Epithelial cell of esophagus (primary cell): ENCODE data around the gene SLC22A12.

ENCODE experiments used
- DNase-seq: peaks from one replicate; pipeline ENCODE4 v3.0.0; 2010; ENCODE audit warnings: low read depth
- H3K4me3 ChIP-seq: 2 replicates; pipeline ENCODE4 v1.5.1; 2011; ENCODE audit warnings: mild to moderate bottlenecking, low read length, control low read depth
- CTCF ChIP-seq: IDR thresholded peaks from 2 replicates; pipeline ENCODE4 v1.5.1; 2011; ENCODE audit warnings: low read depth, mild to moderate bottlenecking, low read length, control low read depth, inconsistent platforms; ENCODE audit not compliant: insufficient read depth; ENCODE audit errors: missing control alignments

SLC22A12 gene

DNA sequence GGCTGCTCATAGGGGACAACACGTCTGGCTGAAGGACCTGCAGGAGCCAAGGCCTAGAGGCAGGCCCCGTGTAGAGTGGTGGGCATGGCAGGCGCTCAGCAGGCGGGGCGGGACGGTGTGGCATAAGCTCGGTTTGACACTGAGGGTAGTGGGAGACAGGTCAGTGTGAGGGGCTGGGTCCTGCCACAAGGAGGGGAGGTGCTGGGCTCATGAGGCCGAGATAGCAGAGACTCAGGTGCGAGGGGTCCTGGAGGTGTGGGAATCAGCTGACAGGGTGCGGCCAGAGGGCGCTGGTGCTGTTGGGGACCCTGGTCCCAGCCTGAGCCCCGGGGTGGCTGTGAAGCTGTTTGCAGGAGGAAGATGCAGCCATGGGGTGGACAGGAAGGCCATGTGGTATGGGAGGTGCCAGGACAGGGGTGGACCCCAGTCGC lies 6.7 kb downstream of the SLC22A12 start:
- no peak for TF ChIP-seq CTCF
- DNase-seq, result no peak
- H3K4me3 ChIP-seq, result no peak overlapping the region

GRCh38 chr11:64598106-64598796 lies 7.2 kb downstream of the SLC22A12 start:
- no peak overlapping the region for H3K4me3 ChIP-seq
- DNase-seq, result no peak
- no peak for TF ChIP-seq CTCF

- TF ChIP-seq CTCF, result no peak
- no peak overlapping the region for H3K4me3 ChIP-seq
- no peak for DNase-seq
Measured at GRCh38 chr11:64598797-64599697, 8.0 kb downstream of the SLC22A12 start.

DNA sequence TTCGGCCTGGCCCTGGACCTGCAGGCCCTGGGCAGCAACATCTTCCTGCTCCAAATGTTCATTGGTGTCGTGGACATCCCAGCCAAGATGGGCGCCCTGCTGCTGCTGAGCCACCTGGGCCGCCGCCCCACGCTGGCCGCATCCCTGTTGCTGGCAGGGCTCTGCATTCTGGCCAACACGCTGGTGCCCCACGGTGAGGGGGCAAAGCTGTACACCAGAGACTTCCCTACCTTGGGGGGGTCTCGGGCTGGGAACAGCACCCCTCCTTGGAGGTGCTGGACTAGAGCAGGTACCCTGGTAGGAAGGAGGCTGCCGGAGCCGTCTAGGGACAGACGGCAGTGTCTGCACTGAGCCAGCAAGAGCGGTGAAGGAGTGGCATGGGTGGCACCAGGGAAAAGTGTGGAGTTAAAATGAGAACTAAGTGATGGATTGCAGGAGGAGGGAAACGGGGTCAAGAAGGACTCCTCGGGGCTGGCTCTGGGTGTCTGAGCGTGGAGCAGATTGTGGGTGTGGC lies 8.7 kb downstream of the SLC22A12 start:
- no peak overlapping the region for H3K4me3 ChIP-seq
- no peak for DNase-seq
- TF ChIP-seq CTCF, result no peak

- no peak for DNase-seq
- no peak overlapping the region for H3K4me3 ChIP-seq
- TF ChIP-seq CTCF, result no peak
Measured at GRCh38 chr11:64600281-64600992, 9.4 kb downstream of the SLC22A12 start.

GRCh38 chr11:64601605-64602465 lies 10.8 kb downstream of the SLC22A12 start:
- DNase-seq, result no peak
- no peak overlapping the region for H3K4me3 ChIP-seq
- TF ChIP-seq CTCF, result no peak
